HG03469 (cell line): Measurements from ENCODE around the gene PLPP2.
"Not testable (repeated sequence)": the region's sequence is repeated elsewhere in the genome, so short reads cannot be mapped to it uniquely, and the experiment has no call there.

Experiments used
- ATAC-seq: cut with Tn5 transposase; IDR thresholded peaks from one replicate; pipeline ENCODE4 v1.9.1; 2021; ENCODE audit warnings: mild to moderate bottlenecking, moderate library complexity, moderate number of reproducible peaks; ENCODE audit not compliant: unreplicated experiment

PLPP2 gene

DNA sequence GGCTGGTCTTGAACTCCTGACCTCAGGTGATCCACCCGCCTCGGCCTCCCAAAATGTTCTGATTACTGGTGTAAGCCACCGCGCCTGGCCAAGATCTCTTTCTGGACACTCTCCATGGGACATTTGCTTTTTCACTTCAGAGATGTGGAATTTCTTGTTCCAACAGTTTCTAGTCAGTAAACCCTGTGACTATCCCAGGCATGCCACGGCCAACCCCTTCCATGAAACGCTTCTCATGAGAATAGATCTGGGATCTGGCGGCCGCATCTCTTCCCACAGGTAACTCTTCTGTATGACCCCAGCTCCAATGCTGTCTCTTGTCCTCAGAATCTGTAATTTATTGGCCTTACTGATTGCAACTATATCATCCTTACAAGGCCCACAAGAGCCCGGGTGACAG lies 16.2 kb downstream of the PLPP2 start:
- ATAC-seq = no peak

DNA sequence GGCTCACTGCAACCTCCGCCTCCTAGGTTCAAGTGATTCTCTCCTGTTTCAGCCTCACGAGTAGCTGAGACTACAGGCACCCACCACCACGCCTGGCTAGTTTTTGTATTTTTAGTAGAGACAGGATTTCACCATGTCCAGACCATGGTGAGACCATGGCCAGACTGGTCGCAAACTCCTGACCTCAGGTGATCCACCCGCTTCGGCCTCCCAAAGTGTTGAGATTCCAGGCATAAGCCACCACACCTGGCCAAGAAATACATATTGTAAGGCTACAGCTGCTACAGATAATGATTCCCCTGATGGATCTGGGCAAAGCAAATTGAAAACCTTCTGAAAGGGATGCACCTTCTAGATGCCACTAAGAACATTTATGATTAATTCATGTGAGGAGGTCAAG lies 17.8 kb downstream of the PLPP2 start:
- no peak for ATAC-seq

DNA sequence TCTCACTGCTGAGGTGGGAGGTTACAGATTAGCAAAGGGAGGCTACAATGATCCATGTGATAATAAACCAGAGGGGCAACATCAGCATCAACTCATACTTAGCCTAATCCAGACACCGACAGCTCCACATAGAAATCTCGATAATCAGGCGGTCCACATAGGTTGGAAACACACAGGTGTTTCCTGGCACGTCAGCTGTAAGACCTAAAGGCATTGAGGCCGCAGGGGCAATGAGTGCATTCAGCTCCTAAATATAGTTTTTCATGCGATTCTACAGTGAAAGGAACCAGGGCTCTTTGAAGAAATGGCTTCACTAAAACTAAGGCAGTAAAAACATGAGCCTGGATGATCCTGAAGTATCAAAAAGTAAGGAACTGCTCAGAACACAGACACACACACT lies 19.3 kb downstream of the PLPP2 start:
- no peak for ATAC-seq

DNA sequence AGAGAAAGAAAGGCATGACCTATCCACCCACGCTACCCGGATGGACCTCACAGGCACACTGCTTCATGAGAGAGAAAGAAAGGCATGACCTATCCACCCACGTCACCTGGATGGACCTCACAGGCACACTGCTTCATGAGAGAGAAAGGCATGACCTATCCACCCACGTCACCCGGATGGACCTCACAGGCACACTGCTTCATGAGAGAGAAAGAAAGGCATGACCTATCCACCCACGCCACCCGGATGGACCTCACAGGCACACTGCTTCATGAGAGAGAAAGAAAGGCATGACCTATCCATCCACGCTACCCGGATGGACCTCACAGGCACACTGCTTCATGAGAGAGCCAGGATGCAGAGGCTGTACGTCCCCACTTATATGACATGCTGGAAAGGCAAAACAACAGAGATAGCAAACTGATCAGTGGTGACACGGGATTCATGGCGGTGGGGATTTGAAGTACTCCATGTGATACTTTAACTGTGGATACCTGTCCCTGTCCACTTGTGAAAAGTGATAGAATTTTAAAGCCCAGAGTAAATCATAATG lies 20.4 kb downstream of the PLPP2 start:
- not testable (repeated sequence) for ATAC-seq

DNA sequence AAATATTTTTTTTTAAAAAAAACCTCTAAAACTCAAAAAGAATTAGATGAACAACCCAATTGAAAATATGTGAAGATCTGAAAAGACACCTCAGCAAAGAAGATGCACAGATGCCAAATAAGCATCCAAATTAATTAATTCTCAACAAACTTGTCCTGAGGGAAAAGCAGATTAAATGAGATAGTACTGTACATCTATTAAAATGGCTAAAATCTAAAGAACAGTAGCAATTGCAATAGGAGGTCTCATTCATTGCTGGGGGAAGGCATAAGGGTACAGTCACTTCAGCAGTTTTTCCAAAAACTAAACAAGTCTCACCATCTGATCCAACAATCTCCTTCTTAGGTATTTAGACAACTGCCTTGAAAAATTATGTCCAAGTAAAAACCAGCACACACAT lies 22.0 kb downstream of the PLPP2 start:
- no peak for ATAC-seq

DNA sequence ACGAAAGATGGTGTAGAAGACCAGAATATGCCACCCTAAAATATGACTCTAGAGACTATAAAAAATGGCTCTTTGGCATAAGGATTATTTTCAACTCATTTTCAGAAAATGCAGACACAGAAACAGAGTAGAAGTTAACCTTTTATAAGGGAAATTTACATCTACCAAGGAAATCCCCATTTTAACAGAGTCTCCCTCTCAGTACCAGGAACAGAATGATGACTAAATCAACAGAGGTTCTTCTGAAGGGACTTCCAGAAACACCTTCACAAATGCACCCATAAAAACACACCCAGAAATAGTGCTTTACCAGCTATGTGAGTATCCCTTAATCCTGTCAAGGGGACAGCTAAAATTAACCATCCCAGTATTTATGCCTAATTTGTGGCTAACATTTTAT lies 29.1 kb downstream of the PLPP2 start:
- no peak for ATAC-seq

DNA sequence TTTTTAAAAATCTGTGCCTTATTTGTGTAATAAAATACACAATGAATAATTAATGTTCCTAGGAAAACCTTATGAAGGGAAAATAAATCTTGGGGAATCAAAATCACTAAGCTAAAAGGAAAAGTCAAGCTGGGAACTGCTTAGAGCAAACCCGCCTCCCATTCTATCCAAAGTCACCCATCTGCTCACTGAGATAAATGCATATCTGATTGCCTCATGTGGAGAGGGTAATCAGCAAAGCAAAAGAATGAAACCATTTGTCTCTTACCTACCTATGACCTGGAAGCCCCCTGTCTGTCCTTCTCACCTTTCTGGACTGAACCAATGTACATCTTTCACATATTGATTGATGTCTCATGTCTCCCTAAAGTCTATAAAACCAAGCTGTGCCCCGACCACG lies 34.4 kb downstream of the PLPP2 start:
- not testable (repeated sequence) for ATAC-seq

DNA sequence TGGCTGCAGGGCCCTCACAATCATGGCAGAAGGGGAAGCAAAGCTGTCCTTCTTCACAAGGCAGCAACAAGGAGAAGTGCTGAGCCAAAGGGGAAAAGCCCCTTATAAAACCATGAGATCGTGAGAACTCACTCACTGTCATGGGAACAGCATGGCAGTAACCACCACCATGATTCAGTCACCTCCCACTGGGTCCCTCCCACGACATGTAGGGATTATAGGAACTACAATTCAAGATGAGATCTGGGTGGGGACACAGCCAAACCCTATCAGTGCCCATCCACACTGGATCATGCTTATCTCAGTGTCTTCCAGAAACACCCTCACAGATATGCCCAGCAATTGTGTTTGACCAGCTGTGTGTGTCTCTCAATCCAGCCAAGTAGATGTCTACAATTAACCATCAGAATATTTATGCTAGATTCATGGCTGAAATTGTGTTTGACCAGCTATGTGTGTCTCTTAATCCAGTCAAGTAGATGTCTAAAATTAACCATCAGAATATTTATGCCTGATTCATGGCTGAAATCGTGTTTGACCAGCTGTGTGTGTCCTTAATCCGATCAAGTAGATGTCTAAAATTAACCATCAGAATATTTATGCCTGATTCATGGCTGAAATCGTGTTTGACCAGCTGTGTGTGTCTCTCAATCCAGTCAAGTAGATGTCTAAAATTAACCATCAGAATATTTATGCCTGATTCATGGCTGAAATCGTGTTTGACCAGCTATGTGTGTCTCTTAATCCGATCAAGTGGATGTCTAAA lies 38.6 kb downstream of the PLPP2 start:
- ATAC-seq = not testable (repeated sequence)

DNA sequence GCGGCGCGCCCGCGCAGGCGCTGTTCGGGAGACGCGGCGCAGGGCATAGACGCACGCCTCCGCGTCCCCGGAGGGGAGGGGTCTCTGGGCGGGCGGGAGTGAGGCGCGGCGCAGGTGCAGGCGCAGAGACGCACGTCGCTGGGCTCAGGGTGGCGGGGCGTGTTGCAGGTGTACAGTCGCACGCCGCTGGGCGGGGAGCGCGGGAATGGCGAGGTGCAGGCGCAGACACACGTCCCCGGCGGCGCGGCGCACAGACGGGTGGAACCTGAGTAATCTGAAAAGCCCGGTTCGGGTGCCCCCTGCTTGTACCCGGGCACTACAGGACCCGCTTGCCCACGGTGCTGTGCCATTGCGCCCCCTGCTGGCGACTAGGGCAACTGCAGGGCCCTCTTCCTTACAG lies 44.7 kb downstream of the PLPP2 start:
- no peak for ATAC-seq

DNA sequence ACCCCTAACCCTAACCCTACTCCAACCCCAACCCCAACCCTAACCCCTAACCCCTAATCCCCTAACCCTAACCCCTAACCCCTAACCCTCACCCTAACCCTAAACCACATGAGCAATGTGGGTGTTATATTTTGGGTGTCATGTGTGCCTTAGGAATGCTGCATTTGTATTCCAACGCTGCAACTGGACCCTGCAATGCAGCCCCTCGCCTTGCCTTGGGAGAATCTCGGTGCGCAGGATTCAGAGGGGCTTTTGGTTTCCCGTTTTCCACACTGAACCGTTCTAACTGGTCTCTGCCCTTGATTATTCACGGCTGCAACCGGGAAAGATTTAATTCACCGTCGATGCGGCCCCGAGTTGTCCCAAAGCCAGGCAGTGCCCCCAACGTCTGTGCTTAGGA lies 45.3 kb downstream of the PLPP2 start:
- not testable (repeated sequence) for ATAC-seq

DNA sequence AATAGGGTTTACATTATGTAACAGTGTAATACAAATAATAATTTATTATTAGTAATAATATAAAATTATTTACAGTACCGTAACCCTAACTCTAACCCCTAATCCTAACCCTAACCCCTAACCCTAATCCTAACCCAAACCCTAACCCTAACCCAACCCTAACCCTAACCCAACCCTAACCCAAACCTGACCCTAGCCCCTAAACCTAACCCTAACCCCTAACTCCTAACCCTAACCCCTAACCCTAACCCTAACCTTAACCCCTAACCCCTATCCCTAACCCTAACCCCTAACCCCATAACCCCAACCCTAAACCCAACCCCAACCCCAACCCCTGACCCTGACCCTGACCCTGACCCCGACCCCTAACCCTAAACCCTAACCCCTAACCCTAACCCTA lies 45.7 kb downstream of the PLPP2 start:
- no peak for ATAC-seq
